HepG2 (cell line): ENCODE data around the gene PDZD8. TPM values are rescaled to one million over a fixed set of nuclear protein-coding genes. Genes with fewer than 3 reads are reported as not detected.

Experiments used
- ATAC-seq: fragments of 200-7000 bp; cut with Tn5 transposase; 3 replicates; pipeline ENCODE4 v1.9.1; 2020; ENCODE audit warnings: mild to moderate bottlenecking, moderate library complexity
- BruUV-seq: library from RNA; stranded (reverse); fragments of 400-500 nt; replicated peaks from 2 replicates; lab custom pipeline; 2021; lab: Mats Ljungman, UMichigan
- CTCF ChIA-PET: fragments of 300-600 bp; formaldehyde crosslinking; extraction: SDS; loops from one replicate; lab custom pipeline; 2021; ENCODE audit warnings: low total read pairs, inconsistent platforms, low intra/inter-chr PET ratio; lab: Yijun Ruan, JAX
- POLR2A ChIA-PET: fragments of 350-600 bp; sonication (Branson Sonifier 250); formaldehyde crosslinking; loops from one replicate; lab custom pipeline; 2020; ENCODE audit warnings: antibody characterized with exemption, inconsistent platforms; lab: Yijun Ruan, JAX
- DNase-seq: peaks from one replicate; pipeline ENCODE4 v3.0.0-alpha.2; 2015; ENCODE audit warnings: low spot score
- FAIRE-seq: peaks from 3 replicates; lab custom pipeline; 2011; peaks lifted over from hg19 to GRCh38; lab: Jason Lieb, UNC
- H2AFZ ChIP-seq: one replicate; pipeline ENCODE4 v1.6.1; 2011; ENCODE audit warnings: low read length, inconsistent platforms
- H3K27ac ChIP-seq: fragments of 300-600 bp; 3 replicates; pipeline ENCODE4 v1.8.0; 2011; ENCODE audit warnings: mixed run types, mild to moderate bottlenecking, mixed read lengths, low read length, inconsistent platforms; ENCODE audit not compliant: insufficient read depth; ENCODE audit errors: extremely low read length
- H3K27me3 ChIP-seq, 2 experiments: fragments of 200-600 bp in 1 of 2; 2 replicates in 1 of 2; 3 replicates in 1 of 2; pipeline versions ENCODE4 v1.6.0 to v1.8.0; 2011; ENCODE audit warnings: low read length in 2 of 2, mild to moderate bottlenecking in 2 of 2, moderate library complexity in 2 of 2, inconsistent platforms in 1 of 2; ENCODE audit not compliant: insufficient read depth in 2 of 2, control insufficient read depth in 1 of 2
- H3K36me3 ChIP-seq, 2 experiments: fragments of 200-600 bp in 1 of 2; replicated peaks in 1 of 2; 2 replicates in 1 of 2; 3 replicates in 1 of 2; pipeline versions ENCODE4 v1.5.1 to v1.8.0; 2011; ENCODE audit warnings: low read length in 2 of 2, inconsistent platforms in 1 of 2; ENCODE audit not compliant: insufficient read depth in 2 of 2, control insufficient read depth in 1 of 2
- H3K4me1 ChIP-seq: 2 replicates; pipeline ENCODE4 v1.5.1; 2012; ENCODE audit warnings: low read length, inconsistent platforms; ENCODE audit not compliant: insufficient read depth
- H3K4me2 ChIP-seq: 2 replicates; pipeline ENCODE4 v1.6.0; 2011; ENCODE audit warnings: low read depth, low read length, inconsistent platforms
- H3K4me3 ChIP-seq, 3 experiments: fragments of 200-600 bp in 1 of 3; sonication (generic), shearing (Covaris generic) in 1 of 3; replicated peaks in 1 of 3; 2 replicates each; pipeline ENCODE4 v1.5.1; 2011 to 2016; ENCODE audit warnings: low read length in 3 of 3, inconsistent platforms in 2 of 3, low read depth in 2 of 3, mild to moderate bottlenecking in 2 of 3, control low read depth in 1 of 3, mixed read lengths in 1 of 3; ENCODE audit not compliant: insufficient read depth in 1 of 3
- H3K79me2 ChIP-seq: one replicate; pipeline ENCODE4 v1.6.1; 2011; ENCODE audit warnings: low read length, inconsistent platforms; ENCODE audit not compliant: insufficient read depth
- H3K9ac ChIP-seq: 2 replicates; pipeline ENCODE4 v1.6.0; 2011; ENCODE audit warnings: mild to moderate bottlenecking, low read depth, low read length, inconsistent platforms; ENCODE audit not compliant: insufficient read depth
- H3K9me3 ChIP-seq: 2 replicates; pipeline ENCODE4 v1.5.1; 2012; ENCODE audit warnings: mild to moderate bottlenecking, low read length
- H4K20me1 ChIP-seq: 2 replicates; pipeline ENCODE4 v1.6.0; 2011; ENCODE audit warnings: inconsistent platforms, mild to moderate bottlenecking, low read length, moderate library complexity; ENCODE audit not compliant: insufficient read depth
- DZIP1 ChIP-seq: sonication (generic); formaldehyde crosslinking; IDR thresholded peaks from 2 replicates; pipeline ENCODE4 v1.5.0; 2020; ENCODE audit warnings: mild to moderate bottlenecking, missing genetic modification reagents
- FOXK1 ChIP-seq: sonication (generic); formaldehyde crosslinking; IDR thresholded peaks from 2 replicates; pipeline ENCODE4 v1.4.0; 2020; ENCODE audit warnings: low read depth, missing genetic modification reagents, borderline replicate concordance
- GPN1 ChIP-seq: sonication (generic); formaldehyde crosslinking; IDR thresholded peaks from 2 replicates; pipeline ENCODE4 v1.5.1; 2020; ENCODE audit warnings: missing genetic modification reagents, borderline replicate concordance
- NONO ChIP-seq, 2 experiments: fragments of 450-650 bp in 1 of 2; sonication (generic) in 1 of 2; formaldehyde crosslinking in 1 of 2; IDR thresholded peaks in 1 of 2; conservative IDR thresholded peaks in 1 of 2; 2 replicates each; pipeline versions ENCODE4 v1.6.1 to v1.8.0; 2017 to 2022; ENCODE audit warnings: mild to moderate bottlenecking in 1 of 2, missing genetic modification reagents in 1 of 2, moderate library complexity in 1 of 2
- SRSF4 ChIP-seq: fragments of 200-400 bp; formaldehyde crosslinking; IDR thresholded peaks from one replicate; pipeline ENCODE4 v1.6.1; 2018; ENCODE audit warnings: mild to moderate bottlenecking, low read depth, low read length, moderate library complexity; ENCODE audit not compliant: poor library complexity, severe bottlenecking
- TOE1 ChIP-seq: sonication (generic); formaldehyde crosslinking; IDR thresholded peaks from 2 replicates; pipeline ENCODE4 v1.4.0; 2020; ENCODE audit warnings: mild to moderate bottlenecking, missing genetic modification reagents
- ZMAT3 ChIP-seq: sonication (generic); formaldehyde crosslinking; conservative IDR thresholded peaks from 2 replicates; pipeline ENCODE4 v1.7.0; 2021; ENCODE audit warnings: missing genetic modification reagents
- ZNF143 ChIP-seq: sonication (generic); formaldehyde crosslinking; IDR thresholded peaks from 2 replicates; pipeline ENCODE4 v1.4.0; 2020; ENCODE audit warnings: missing genetic modification reagents
- ZNF160 ChIP-seq: sonication (generic); formaldehyde crosslinking; IDR thresholded peaks from 2 replicates; pipeline ENCODE4 v1.8.0; 2022; ENCODE audit warnings: mild to moderate bottlenecking, inconsistent platforms, missing genetic modification reagents
- ZNF503 ChIP-seq: sonication (generic); formaldehyde crosslinking; IDR thresholded peaks from 2 replicates; pipeline ENCODE4 v1.4.0; 2020; ENCODE audit warnings: missing genetic modification reagents
- WGBS: methylation state at CpG from one replicate; pipeline ENCODE4 v1.1.6; 2017; ENCODE audit warnings: low lambda C conversion rate; 5-methylcytosine and 5-hydroxymethylcytosine counted together
- in situ Hi-C: cut with HindIII; loops from 2 replicates; pipeline ENCODE4 v1.10.0; 2017; ENCODE audit warnings: low pct_unique_long_range_greater_than_20kb; ENCODE audit not compliant: extremely low pct_ligation_motif_present
- intact Hi-C: fragments of 100-400 bp; cut with micrococcal nuclease; formaldehyde crosslinking; loops from one replicate; pipeline ENCODE4 v1.10.0; 2022; ENCODE audit not compliant: unreplicated experiment
- polyA plus RNA-seq, 8 experiments: library from polyadenylated mRNA; depleted of rRNA in 3 of 8; stranded (reverse) in 7 of 8; unstranded in 1 of 8; fragments of >200 nt; fragmentation: Illumina TruSeq in 4 of 8; extraction: Trizol in 4 of 8; gene quantifications; 2 replicates each; pipeline versions ENCODE4 v1.2.1 to v1.2.3, GENCODE V29; 2011 to 2016; ENCODE audit warnings: low read depth in 4 of 8, missing spikeins in 1 of 8, mixed read lengths in 1 of 8; ENCODE audit not compliant: insufficient read depth in 1 of 8
- total RNA-seq, 5 experiments: library from RNA; depleted of rRNA; stranded (reverse); fragments of >200 nt; fragmentation: Illumina TruSeq; extraction: Trizol; gene quantifications; 2 replicates each; pipeline ENCODE4 v1.2.3, GENCODE V29; 2016; ENCODE audit warnings: low read depth in 1 of 5

PDZD8 gene
- total and polyA plus RNA-seq, 2 of the 13 experiments (the other 11 are each of a cell fraction or from before 2014, with no cell fraction given) = 11.2 to 32.0 TPM

- BruUV-seq = no TSS peak
- H3K36me3 ChIP-seq = no peaks in the 10 kb centered on the region
- H3K4me3 ChIP-seq = no peak overlapping the region
- H3K79me2 ChIP-seq = no peaks in the 10 kb centered on the region
- peaks cover 27% of the 10 kb centered on the region for H3K4me1 ChIP-seq
- ATAC-seq = no peak
- no peak overlapping the region for H2AFZ ChIP-seq
- 100% methylated on average over 2 of the region's 3 CpGs for WGBS
- H3K9ac ChIP-seq = no peak overlapping the region
- ChIA-PET CTCF (no interaction called here), POLR2A (no interaction called here)
- H3K27ac ChIP-seq = no peak overlapping the region
- H3K4me2 ChIP-seq = no peak overlapping the region
- no peaks in the 10 kb centered on the region for H3K9me3 ChIP-seq
- TF ChIP-seq SRSF4 (no peak), ZMAT3 (CRISPR knock-in tag) (no peak), ZNF143 (CRISPR knock-in tag) (no peak), GPN1 (no peak), TOE1 (CRISPR knock-in tag) (no peak), DZIP1 (CRISPR knock-in tag) (no peak), NONO (IDR thresholded peaks at IDR 0.05) (no peak), NONO (CRISPR knock-in tag; conservative IDR thresholded peaks at IDR 0.05) (no peak), FOXK1 (CRISPR knock-in tag) (no peak), ZNF503 (CRISPR knock-in tag) (no peak), ZNF160 (CRISPR knock-in tag) (no peak)
- intact Hi-C loops (no loop called here), in situ Hi-C loops (no loop called here)
- DNase-seq = no peak
- peaks cover 0 to 32% of the 10 kb centered on the region in 2 experiments; a peak in 3 of 5 replicates for H3K27me3 ChIP-seq
- no peak for FAIRE-seq
- no peaks in the 10 kb centered on the region for H4K20me1 ChIP-seq
Measured at GRCh38 chr10:117257721-117258120, 117.5 kb downstream of the PDZD8 start.
